Panc1 (cell line): ENCODE results near the gene PCDHGA1.

ENCODE experiments used
- CTCF ChIP-seq: fragments of 450-650 bp; IDR thresholded peaks from 2 replicates; pipeline ENCODE4 v1.5.1; 2017; ENCODE audit warnings: mild to moderate bottlenecking
- POLR2AphosphoS5 ChIP-seq: IDR thresholded peaks from 2 replicates; pipeline ENCODE4 v1.6.1; 2012; ENCODE audit warnings: mild to moderate bottlenecking, low read depth, low read length, moderate library complexity
- REST ChIP-seq, 2 experiments: IDR thresholded peaks; 2 replicates each; pipeline ENCODE4 v1.6.1; 2011 to 2012; ENCODE audit warnings: low read depth in 2 of 2, control low read depth in 1 of 2, low read length in 1 of 2, mild to moderate bottlenecking in 1 of 2, moderate library complexity in 1 of 2; ENCODE audit not compliant: insufficient read depth in 1 of 2

GRCh38 chr5:141490771-141491170, 160.5 kb downstream of the PCDHGA1 start:
- TF ChIP-seq CTCF (no peak), REST (IDR thresholded peaks at IDR 0.05; ENCODE audit: insufficient read depth in 1 of 2, low read depth in 2 of 2, low read length in 1 of 2) (no peak), POLR2AphosphoS5 (no peak)
